Activated CD8-positive, alpha-beta T cell treated with anti-CD3 and anti-CD28 coated beads for 36 hours (primary cell): Measurements from ENCODE around the gene RYR2. TPM values are rescaled to one million over a fixed set of nuclear protein-coding genes. Genes with fewer than 3 reads are reported as not detected.

ENCODE experiments used
- ATAC-seq: fragments of 200-7000 bp; cut with Tn5 transposase; one replicate; pipeline ENCODE4 v1.10.0; 2021; ENCODE audit warnings: mild to moderate bottlenecking, moderate library complexity
- CTCF ChIA-PET: fragments of 350-600 bp; sonication (Branson Sonifier 250); formaldehyde crosslinking; loops from one replicate; lab custom pipeline; 2021; ENCODE audit warnings: antibody characterized with exemption; lab: Charles Lee
- POLR2A ChIA-PET: fragments of 350-600 bp; sonication (Branson Sonifier 250); formaldehyde crosslinking; loops from one replicate; lab custom pipeline; 2021; ENCODE audit warnings: antibody characterized with exemption; lab: Charles Lee
- DNase-seq: peaks from one replicate; pipeline ENCODE4 v3.0.0-alpha.2; 2020
- H3K27ac Mint-ChIP-seq: one replicate; pipeline ENCODE4 v1.8.0; 2021; ENCODE audit warnings: mild to moderate bottlenecking, mixed read lengths
- H3K27me3 Mint-ChIP-seq: one replicate; pipeline ENCODE4 v1.8.0; 2021; ENCODE audit warnings: mixed read lengths
- H3K36me3 Mint-ChIP-seq: one replicate; pipeline ENCODE4 v1.8.0; 2021; ENCODE audit warnings: low read depth, mixed read lengths
- H3K4me1 Mint-ChIP-seq: one replicate; pipeline ENCODE4 v1.8.0; 2021; ENCODE audit warnings: low read depth, mixed read lengths
- H3K4me3 Mint-ChIP-seq: one replicate; pipeline ENCODE4 v1.8.0; 2021; ENCODE audit warnings: mild to moderate bottlenecking, moderate library complexity, mixed read lengths
- H3K9me3 Mint-ChIP-seq: one replicate; pipeline ENCODE4 v1.8.0; 2021; ENCODE audit warnings: mixed read lengths
- CTCF ChIP-seq: fragments of 200-600 bp; IDR thresholded peaks from one replicate; pipeline ENCODE4 v1.8.0; 2022; ENCODE audit warnings: antibody characterized with exemption, mild to moderate bottlenecking
- intact Hi-C: fragments of 100-400 bp; cut with micrococcal nuclease; formaldehyde crosslinking; loops from one replicate; pipeline ENCODE4 v1.10.0; 2022
- total RNA-seq, 2 experiments: library from RNA; stranded (reverse); gene quantifications; one replicate each; pipeline ENCODE4 v1.2.3, GENCODE V29; 2021

Gene RYR2
- total RNA-seq, 2 experiments from 2014 or later, result 0.02 TPM

GRCh38 chr1:237180256-237180655 is 138.3 kb downstream of the RYR2 start:
- TF ChIP-seq CTCF, result no peak
- Mint-ChIP-seq H3K27me3 (peaks cover 1% of the 10 kb centered on the region), H3K4me1 (no peaks in the 10 kb centered on the region), H3K9me3 (no peaks in the 10 kb centered on the region), H3K27ac (no peak overlapping the region), H3K36me3 (no peaks in the 10 kb centered on the region), H3K4me3 (no peak overlapping the region)
- DNase-seq, result no peak
- POLR2A ChIA-PET, result no interaction called here
- intact Hi-C loops, result no loop called here
- CTCF ChIA-PET, result no interaction called here
- ATAC-seq, result no peak

GRCh38 chr1:237181743-237182317 is 139.8 kb downstream of the RYR2 start:
- DNase-seq, result no peak
- no peak for ATAC-seq
- no peaks in the 10 kb centered on the region for H3K4me1 Mint-ChIP-seq
- H3K27ac Mint-ChIP-seq, result no peak overlapping the region
- TF ChIP-seq CTCF, result no peak
- no peaks in the 10 kb centered on the region for H3K9me3 Mint-ChIP-seq
- H3K36me3 Mint-ChIP-seq, result no peaks in the 10 kb centered on the region
- ChIA-PET POLR2A (interaction anchor here (0.6 kb wide), 1 partner anchor 220 kb away, joined by 3 read pairs; no protein-coding TSS in a partner anchor), CTCF (no interaction called here)
- no peak overlapping the region for H3K4me3 Mint-ChIP-seq
- H3K27me3 Mint-ChIP-seq, result peaks cover 1% of the 10 kb centered on the region
- intact Hi-C loops, result no loop called here

- POLR2A ChIA-PET, result no interaction called here
- Mint-ChIP-seq H3K36me3 (no peaks in the 10 kb centered on the region), H3K9me3 (no peaks in the 10 kb centered on the region), H3K4me1 (no peaks in the 10 kb centered on the region), H3K27me3 (no peaks in the 10 kb centered on the region), H3K27ac (no peak overlapping the region), H3K4me3 (no peak overlapping the region)
- CTCF ChIA-PET, result no interaction called here
- no peak for DNase-seq
- no peak for ATAC-seq
- TF ChIP-seq CTCF, result no peak
- intact Hi-C loops, result no loop called here
These were observed 142.1 kb downstream of the RYR2 start for GRCh38 chr1:237183963-237184540.

GRCh38 chr1:237186675-237187074 is 144.7 kb downstream of the RYR2 start:
- ChIA-PET CTCF (no interaction called here), POLR2A (no interaction called here)
- intact Hi-C loops, result no loop called here
- ATAC-seq (no peak), DNase-seq (no peak)
- H3K27ac Mint-ChIP-seq, result no peak overlapping the region
- no peaks in the 10 kb centered on the region for H3K27me3 Mint-ChIP-seq
- TF ChIP-seq CTCF, result no peak
- H3K9me3 Mint-ChIP-seq, result no peaks in the 10 kb centered on the region
- H3K4me3 Mint-ChIP-seq, result no peak overlapping the region
- H3K36me3 Mint-ChIP-seq, result no peaks in the 10 kb centered on the region
- no peaks in the 10 kb centered on the region for H3K4me1 Mint-ChIP-seq

- Mint-ChIP-seq H3K4me1 (no peaks in the 10 kb centered on the region), H3K27ac (no peak overlapping the region), H3K4me3 (no peak overlapping the region), H3K36me3 (no peaks in the 10 kb centered on the region), H3K27me3 (no peaks in the 10 kb centered on the region), H3K9me3 (no peaks in the 10 kb centered on the region)
- POLR2A ChIA-PET, result no interaction called here
- ATAC-seq, result no peak
- no peak for TF ChIP-seq CTCF
- DNase-seq, result no peak
- CTCF ChIA-PET, result no interaction called here
- intact Hi-C loops, result no loop called here
These were observed 145.9 kb downstream of the RYR2 start for GRCh38 chr1:237187842-237188241.
